Epithelial cell of proximal tubule (primary cell): ENCODE results near the gene FASN. TPM values are rescaled to one million over a fixed set of nuclear protein-coding genes. Genes with fewer than 3 reads are reported as not detected.

ENCODE experiments used
- DNase-seq: peaks from one replicate; pipeline ENCODE4 v3.0.0-alpha.2; 2011; ENCODE audit warnings: low read depth
- H3K4me3 ChIP-seq: 2 replicates; pipeline ENCODE4 v1.5.1; 2011; ENCODE audit warnings: low read depth, mild to moderate bottlenecking, low read length
- CTCF ChIP-seq: conservative IDR thresholded peaks from 2 replicates; pipeline ENCODE4 v1.5.1; 2012; ENCODE audit warnings: low read depth, mild to moderate bottlenecking, low read length
- total RNA-seq: library from RNA; depleted of rRNA; stranded (reverse); fragments of >200 nt; gene quantifications from 2 replicates; pipeline ENCODE4 v1.2.3, GENCODE V29; 2015

FASN gene
- total RNA-seq, 1 donor from 2014 or later: 94.7 TPM

DNA sequence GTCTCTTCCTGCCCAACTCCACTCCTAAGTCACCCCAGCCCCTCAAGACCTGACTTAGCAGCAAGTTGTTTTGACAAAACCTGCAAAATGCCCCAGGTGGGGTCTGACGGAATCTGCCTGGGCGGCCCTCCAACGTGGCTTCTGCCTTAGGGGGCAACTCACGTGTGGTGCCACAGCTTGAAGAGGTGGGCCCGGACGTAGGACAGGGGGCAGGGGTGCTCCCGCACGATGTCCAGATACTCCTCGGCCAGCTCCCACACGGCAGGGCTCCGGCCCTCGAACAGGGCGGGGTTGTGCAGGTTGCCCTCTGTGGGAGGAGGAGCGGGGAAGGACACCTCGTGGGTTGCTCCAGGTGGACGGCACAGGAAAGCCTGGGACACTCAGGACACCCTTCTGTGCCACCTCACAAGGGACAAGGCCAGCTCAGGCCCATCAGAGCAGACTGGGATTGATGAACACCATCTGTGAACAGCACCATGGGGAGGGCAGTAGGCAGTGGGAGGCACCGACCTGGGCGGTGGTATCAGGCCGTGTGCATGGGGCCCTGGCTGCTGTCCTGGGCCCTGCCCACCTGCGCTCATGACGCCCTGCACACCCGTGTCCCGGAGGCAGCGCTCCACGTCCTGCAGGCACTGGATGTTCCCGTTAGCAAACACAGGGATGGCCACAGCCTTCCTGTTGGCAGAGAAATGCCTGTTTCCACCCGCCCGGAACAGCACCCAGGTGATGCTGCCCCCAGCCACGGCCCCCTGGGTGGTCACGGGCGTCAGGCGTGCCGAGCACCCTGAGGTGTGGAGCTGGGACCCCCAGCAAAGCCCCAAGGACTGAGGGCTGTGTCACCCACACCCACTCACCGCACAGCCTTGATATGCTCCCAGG lies 36.8 kb downstream of the FASN start:
- no peak overlapping the region for H3K4me3 ChIP-seq
- TF ChIP-seq CTCF: no peak
- no peak for DNase-seq

DNA sequence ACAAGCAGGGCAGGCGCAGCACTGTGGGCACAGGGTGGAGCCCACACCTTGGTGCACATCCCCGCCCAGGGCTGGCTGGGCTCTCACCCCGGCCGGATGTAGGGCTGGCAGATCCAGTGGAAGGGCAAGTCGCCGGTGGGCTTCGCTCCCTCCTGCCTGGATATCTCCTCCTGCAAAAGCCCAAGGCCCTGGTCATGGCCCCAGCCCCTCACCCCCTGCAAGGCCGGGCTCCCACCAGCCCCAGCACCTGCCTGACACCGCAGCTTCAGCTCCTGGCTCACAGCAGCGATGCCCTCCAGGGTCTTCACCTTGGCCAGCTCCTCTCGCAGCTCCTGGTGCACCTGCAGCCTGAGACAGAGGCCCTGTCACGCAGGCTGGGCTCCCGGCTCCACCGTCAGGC lies 37.4 kb downstream of the FASN start:
- no peak for DNase-seq
- H3K4me3 ChIP-seq: no peak overlapping the region
- no peak for TF ChIP-seq CTCF

DNA sequence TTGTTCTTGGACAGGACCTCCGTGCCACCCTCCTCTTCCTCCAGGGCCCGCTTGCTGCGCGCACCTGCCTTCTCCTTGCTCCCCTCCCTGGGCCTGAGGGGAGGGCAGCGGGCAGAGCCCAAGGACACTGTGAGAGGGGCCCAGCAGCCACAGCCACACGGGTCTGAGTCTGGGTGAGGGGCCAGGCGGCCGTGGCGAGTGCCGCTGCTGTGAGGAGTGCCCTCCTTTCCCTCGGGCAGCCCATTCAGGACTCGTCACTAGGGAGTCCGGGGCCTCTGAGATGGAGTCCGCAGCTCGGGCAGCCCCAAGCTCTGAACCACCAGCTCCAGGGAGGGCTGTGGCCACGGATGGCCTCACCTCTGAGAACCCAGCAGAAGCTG lies 38.0 kb downstream of the FASN start:
- TF ChIP-seq CTCF: no peak
- no peak overlapping the region for H3K4me3 ChIP-seq
- no peak for DNase-seq

DNA sequence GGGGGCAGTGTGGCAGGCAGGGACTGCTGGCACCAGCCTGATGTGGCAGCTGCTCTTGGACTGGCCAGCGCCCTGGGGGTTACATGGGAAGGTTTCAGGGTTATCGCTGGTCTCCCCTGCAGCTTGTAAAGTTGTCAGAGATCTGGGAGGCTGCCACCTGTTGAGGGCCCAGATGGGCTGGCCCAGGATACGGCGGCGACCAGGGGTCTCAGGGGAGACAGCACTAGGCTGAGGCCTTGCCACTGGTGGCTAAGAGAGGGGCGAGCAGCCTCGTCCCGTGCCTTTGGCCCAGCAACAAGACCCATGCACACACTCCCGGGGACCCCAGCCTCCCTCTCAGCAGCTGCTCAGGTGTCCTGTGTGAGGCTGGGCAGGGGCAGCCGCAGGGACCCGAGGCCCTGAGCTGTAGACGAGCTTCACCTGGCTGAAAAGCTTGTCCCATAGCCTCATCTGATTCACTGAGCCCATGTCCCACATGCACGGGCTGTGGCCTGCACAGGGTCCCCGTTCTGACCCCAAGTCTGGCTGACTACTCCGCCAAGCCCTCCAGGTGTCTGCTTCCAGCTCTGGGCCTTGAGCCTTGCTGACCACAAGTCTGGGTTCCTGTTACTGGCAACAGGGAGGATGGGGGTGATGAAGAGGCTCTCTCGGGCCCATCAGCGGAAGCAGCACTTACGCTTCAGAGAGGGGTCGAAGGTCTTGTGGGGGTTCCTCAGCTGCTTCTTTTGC lies 38.6 kb downstream of the FASN start:
- no peak for TF ChIP-seq CTCF
- no peak overlapping the region for H3K4me3 ChIP-seq
- DNase-seq: no peak

GRCh38 chr17:82058855-82059249 lies 39.2 kb downstream of the FASN start:
- H3K4me3 ChIP-seq: no peak overlapping the region
- TF ChIP-seq CTCF: no peak
- no peak for DNase-seq

- no peak for DNase-seq
- no peak for TF ChIP-seq CTCF
- H3K4me3 ChIP-seq: no peak overlapping the region
Measured at GRCh38 chr17:82058230-82058854, 39.7 kb downstream of the FASN start.
